GM18519 (cell line): Measurements from ENCODE around the gene PDE6C.

Source experiments
- ATAC-seq: cut with Tn5 transposase; IDR thresholded peaks from one replicate; pipeline ENCODE4 v1.9.1; 2021; ENCODE audit warnings: mild to moderate bottlenecking, moderate library complexity; ENCODE audit not compliant: unreplicated experiment, low FRiP score

PDE6C gene

DNA sequence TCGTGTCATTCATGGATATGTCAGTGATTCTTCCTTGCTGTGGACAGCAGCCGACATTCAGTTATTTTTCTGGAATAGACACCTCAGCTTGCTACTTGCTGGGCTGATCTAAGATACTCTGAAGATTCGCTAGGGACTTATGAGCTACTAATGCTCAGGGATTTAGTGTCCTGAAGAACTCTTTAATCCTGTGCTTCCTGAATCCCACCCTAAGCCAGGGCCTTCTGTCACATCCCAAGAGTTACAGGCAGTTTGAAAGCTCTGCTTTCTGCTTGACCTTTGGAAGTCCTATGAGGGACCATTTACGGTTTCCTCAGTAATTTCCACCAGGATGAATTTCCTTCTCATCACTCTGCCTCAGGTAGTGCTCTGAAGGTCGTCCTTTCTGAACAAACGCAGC is at the start of gene PDE6C:
TSS of gene PDE6C (plus strand) at position 227 of the 400 bp plus-strand sequence. CDS start 189 bp downstream, outside the sequence.
- no peak for ATAC-seq

DNA sequence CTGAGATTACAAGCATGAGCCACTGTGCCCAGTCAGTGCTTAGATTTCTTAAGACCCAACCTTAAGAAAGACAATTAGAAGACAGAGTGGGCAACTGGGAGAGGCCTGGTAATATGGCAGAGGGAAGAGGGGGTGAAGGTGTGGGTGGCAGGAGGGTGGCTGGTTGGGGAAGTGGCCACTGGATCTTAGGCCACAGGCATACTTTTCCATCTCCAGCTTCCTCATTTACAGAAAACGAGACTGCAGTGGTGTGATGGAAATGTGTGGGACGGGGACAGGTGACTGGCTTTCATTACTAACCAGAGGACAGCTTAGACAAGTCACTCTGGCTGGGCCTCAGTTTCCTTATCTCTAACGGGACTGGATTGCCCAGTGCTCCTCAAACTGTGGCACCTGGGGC is 46.9 kb upstream of the PDE6C start:
- no peak for ATAC-seq

DNA sequence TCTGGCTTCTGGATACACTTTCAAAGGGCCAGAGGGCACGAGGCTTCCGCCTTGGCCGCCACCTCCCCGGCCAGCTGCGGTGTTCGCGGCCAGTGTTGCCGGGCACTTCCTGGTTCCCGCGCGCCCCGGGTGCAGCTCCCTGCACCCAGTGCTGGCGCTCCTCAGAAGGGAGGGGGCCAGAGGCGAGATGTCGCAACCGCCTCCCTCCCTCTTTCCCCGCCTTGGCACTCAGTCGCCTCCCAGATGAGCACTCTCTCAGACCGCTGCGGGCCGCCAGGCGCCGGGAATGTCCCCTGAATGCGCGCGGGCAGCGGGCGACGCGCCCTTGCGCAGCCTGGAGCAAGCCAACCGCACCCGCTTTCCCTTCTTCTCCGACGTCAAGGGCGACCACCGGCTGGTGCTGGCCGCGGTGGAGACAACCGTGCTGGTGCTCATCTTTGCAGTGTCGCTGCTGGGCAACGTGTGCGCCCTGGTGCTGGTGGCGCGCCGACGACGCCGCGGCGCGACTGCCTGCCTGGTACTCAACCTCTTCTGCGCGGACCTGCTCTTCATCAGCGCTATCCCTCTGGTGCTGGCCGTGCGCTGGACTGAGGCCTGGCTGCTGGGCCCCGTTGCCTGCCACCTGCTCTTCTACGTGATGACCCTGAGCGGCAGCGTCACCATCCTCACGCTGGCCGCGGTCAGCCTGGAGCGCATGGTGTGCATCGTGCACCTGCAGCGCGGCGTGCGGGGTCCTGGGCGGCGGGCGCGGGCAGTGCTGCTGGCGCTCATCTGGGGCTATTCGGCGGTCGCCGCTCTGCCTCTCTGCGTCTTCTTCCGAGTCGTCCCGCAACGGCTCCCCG is 45.7 kb upstream of the PDE6C start, which contains the start of gene FFAR4:
TSS of gene FFAR4 (plus strand) at position 231 of the 842 bp plus-strand sequence. CDS start at position 287, 56 bp downstream.
- no peak for ATAC-seq

DNA sequence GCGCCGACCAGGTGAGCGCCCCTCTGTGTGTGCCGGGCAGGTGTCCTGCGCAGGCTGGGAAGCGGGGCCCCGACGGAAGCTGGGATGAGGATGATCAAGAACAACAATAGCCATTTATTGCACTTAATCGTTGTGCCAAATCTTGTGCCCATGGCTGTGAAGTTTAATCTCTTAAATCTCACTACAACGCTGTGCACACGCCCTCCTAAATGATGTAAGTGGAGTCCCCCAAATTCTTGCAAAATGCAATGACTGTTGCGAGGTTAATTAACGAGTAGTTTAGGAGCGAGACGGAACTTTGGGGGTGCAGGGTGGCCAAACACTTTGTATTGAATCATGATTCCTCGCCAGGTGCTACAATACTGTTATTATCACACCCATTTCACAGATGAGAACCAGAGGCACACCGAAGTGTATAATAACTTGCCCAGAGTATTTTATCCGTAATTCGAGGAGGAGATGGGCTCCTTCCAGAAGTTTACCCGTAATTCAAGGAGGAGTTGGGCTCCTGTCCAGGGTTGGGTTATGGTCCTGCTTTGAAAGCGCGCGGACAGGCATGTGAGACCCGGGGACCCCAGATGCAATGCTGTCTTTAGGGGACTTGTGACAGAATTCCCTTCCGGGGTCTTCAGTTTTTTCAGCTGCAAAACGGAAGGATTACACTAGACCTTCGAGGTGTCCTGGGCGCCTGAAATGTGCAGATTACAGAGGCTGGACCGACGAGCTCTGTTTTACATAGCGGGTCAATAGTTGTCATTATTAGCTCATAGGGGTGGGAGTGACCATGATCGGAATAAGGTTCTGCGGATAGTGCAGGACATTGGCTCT is 44.8 kb upstream of the PDE6C start:
- ATAC-seq = no peak

DNA sequence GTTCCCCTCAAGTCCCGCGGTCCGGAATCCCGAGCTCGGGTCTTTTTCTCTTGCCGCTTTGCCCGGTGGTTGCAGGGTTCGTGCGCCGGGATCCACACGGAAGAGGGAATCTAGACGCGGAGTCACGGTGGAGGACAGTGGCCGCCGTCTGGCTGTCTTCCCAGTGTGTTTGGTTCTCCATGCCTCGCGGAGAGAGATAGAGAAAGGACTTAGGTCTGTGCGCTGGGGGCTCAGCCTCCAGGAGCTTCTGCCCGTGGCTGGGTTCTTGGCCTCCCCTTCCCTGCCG is 44.3 kb upstream of the PDE6C start:
- ATAC-seq = no peak

DNA sequence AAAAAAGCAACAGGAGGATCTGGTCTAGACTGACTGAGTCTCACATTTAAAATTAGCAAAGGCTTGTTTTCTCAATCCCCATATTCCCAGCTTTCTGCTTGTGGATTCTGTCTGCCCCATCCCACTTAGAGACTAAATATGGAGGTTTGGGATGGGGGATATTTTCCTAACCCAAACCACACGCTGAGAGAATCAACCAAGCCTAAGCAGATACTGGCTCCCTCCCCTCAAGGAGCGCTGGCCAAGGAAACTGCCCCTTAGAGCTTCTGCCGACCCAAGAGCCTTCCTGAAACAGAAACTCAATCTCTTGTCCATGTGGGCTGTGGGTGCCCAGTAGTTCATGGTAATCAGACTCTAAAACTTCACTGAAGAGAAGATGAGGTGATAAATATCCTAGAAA is 42.0 kb upstream of the PDE6C start:
- ATAC-seq = no peak

DNA sequence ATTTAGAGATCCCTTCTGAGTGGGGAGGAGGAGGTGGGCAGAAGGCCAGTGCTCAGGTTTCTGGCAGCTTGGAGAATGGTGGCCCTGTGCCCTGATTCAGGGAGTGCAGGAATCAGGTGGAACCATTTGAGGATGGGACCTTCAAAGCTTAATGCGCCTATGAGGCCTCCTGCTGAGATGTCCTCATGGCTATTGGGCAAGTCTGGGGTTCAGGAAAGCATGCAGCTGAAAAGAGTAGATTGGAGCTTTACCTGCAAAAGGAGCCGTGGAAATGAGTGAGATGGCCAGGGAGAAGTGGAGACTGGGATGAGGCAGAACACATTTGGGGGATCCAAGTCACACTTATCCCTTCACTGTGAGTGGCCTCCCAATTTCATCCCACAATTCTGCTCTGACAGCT is 39.7 kb upstream of the PDE6C start:
- no peak for ATAC-seq

DNA sequence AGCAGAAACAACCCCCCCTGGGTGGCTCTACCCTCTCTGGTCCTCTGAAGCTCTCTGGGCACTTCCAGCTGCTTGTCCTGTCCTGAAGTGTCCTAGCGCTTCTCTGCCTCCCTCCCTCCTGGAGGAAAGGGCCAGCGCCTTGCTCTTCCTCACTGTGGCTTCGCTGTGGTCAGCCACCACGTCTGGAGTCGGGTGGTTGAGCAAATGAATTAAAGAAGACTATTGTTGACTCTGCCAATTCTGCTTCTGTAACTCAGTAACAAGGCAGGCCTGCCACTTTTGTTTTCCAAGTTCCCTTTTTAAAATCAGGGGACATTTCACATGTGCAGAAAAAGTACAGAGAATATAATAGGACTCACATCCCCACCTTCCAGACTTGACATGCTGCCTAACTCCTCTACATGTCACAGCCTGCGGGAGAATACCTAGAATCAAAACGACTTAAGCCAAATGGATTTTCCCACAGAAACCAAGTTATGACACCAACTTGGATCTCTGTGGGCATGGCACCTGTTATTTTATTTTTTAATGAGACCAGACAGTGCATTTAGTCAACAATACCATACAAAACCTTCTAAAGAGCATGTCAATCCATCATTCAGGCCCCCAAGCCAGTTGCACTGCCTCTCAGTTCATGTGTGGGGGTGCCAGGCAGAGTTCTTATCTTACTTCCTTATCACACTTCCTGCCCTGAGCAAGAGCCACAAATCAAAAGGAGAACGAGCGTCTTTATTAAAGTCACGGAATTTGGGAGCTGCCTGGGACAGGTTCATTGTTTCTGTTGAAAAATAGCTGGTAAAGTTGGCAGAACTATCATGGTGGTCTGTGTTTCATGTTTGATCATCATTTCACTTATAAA is 39.1 kb upstream of the PDE6C start:
- no peak for ATAC-seq

DNA sequence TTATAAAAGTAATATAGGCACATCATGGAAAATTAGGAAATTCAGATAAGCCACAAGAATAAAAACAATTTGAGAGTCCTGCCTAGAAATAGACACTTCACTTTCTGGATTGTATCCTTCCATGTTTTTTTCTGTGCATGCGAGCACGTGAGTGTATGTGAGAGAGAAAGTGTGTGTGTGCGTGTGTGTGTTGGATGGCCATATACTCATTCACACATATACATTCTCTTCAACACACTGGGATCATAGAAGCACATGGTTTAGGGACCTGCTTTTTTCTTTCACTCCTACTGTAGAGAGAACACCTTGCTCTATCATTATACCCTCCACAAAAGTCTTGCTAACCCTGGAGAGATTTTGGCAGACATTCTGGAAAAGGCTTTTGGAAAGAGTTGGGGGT is 38.4 kb upstream of the PDE6C start:
- ATAC-seq = no peak

DNA sequence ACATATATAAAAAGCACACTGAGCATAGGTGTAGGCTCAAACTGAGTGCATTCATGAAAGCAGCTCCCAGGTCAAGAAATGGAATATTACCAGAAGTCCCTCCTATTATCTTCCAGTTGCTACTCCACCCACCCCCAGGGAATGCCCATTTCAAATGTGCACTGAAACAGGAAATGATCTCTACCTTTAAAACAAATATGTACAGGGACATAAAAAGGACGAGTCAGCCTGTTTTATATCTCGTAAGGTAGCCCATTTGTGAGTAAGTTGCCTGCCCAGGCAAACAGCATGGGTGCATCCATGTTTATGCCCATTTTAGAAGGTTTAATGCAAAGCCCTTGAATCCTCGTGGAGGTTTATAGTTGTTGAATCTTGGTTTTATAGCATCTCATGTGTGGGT is 35.4 kb upstream of the PDE6C start:
- no peak for ATAC-seq

DNA sequence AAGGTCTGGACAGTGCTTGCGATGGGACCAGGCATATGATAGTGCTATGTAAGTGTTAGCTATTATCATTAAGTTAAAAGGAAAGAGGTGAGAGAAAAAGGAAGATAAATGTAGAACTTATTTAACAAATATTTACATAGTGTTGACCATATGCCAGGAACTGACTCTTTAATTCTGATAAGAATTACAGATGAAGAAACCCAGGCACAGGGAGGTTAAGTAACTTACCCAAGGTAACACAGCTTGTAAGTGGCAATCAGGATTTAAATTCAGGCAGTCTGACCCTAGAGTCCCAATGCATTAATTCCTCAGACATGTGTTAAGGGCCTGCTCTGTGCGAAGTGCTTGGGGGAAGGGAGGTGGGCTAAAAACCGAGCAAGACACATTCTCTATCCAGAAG is 34.8 kb upstream of the PDE6C start:
- ATAC-seq = no peak

DNA sequence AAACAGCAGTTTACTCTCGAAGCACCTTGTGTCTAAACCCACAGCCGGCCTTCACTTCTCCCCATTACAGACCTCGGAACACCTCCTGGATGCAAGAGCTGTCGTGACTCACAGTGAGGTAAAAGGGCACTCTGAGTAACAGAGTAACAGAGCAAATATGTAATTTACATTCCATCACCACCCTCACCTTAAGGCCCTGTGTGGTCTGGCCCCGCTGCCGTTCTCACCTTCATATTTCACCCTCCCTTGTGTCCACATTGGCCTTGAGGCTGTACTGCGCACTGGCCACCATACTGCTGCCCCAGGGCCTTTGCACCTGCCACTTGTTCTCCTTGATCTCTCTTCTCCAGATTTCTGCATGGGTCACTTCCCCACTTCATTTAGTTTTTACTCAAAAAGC is 33.2 kb upstream of the PDE6C start:
- no peak for ATAC-seq

DNA sequence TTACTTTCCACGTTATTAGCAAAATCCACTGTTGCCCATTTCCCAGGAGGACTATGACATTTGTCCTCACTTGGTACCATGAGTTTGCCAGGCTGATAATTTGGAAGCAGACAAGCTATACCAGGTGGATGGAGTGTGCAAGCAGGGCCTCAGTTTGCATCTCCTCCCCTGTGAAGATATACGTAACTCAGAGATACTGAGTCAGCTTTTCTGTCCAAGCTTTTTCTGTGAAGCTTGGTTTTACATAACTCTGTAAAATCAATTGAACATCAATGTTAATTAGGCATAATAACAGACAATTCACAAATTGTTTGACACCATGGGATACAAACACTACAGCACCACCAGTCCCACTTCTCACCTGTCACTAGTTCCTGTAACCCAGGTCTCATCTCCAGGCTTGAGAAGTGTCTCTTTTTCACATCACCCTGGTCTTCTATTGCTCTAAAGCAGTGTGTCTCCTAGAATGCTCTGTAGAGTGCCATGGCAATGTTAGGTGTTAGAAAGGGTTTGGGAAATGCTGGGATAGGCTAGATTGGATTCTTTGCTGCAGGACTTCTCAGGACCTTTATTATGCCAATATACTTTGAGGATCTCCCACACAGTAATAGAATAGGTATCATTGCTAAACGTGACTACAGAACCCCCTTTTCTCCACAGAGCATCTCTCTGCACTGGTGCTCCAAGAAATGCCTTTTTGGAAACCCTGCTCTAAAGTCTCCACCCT is 32.2 kb upstream of the PDE6C start:
- ATAC-seq = no peak

DNA sequence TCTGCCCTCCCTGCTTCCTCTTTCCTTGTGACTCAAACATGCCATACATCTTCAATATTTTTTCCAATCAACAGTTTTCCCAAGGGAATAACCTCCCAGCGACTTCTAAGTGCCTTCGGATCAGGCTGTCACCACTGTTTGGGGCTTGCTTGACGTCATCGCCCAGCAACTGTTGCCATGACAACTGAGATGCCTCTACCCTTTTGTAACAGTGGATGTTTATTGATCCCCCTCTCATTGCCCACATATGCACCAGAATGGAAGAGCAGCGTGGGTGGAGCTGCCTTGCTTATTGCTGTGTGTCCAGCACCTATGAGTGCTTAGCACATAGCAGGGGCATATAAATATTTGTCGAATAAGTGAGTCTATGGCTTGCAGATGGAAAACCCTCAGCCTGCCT is 31.5 kb upstream of the PDE6C start:
- no peak for ATAC-seq

DNA sequence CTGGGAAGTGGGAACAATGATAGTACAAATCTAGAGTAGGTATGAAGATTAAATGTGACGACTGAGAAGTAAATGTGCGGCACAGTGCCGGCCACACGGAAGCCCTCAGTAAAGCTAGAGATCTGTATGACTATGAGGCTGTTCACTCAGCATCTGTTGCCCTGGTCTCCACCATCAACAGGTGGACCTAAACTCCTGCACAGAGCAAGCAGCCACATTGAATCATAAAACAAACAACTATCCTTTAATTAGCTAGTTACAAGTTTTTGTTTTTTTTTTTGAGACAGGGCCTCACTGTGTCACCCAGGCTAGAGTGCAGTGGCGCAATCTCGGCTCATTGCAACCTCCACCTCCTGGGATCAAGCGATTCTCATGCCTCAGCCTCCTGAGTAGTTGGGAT is 27.9 kb upstream of the PDE6C start:
- no peak for ATAC-seq

DNA sequence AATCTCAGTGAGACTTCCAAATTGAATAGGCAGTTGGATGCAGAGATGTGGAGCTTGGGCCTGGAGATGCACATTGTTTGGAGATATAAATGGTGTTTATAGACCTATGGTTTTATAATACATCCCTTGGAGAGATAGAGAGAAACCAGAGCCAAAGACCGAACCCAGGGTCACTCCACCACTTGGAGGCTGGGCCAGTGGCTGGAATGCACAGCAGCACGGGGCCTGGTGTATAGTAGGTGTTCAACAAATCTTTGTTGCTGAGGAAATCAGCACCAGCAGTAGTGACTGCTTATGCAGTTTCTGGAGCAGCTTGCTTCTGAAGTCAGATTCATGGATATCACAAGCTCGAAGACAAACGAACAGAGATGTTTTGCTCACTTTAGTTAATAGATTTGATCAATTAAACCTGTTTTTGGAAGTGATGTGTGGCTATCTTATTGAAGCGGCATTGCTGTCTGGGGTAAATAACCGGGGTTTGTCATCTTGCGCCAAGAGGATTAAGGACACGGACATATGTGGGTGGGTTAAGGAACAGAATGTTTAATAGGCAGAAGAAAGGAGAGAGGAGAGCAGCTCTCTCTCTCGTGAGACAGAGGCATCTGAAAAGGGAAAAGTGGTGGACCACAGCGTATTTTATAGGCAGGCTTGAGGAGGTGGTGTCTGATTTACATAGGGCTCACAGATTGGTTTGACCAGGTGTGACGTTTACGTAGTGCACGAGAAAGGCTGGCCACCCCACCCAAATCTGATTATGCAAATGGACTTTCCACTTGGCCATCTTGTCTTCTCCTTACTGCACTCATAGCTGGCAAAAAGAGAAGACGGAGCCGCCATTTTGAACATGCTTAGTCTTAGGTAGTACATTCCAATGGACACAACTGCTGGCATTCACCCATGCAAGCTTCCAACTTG is 22.4 kb upstream of the PDE6C start:
- ATAC-seq = no peak

DNA sequence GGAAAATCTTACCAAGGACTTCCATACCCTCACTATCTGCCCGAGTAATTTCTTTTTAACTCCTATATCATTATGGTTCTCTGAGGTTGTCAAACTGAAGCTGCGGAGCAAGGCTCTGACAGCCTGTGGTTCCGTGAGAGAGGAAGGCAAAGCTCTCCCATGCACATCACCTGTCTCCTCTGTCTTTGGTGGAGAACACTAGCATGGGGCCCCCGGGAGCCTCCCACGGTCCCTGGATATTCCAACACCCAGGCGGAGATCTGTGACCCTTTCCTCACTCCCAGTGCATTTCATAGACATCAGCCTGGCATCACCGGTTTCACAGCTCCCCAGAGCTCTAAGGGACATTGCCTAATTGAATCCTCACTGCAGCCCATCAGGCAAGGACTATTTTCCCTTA is 21.7 kb upstream of the PDE6C start:
- ATAC-seq = no peak

DNA sequence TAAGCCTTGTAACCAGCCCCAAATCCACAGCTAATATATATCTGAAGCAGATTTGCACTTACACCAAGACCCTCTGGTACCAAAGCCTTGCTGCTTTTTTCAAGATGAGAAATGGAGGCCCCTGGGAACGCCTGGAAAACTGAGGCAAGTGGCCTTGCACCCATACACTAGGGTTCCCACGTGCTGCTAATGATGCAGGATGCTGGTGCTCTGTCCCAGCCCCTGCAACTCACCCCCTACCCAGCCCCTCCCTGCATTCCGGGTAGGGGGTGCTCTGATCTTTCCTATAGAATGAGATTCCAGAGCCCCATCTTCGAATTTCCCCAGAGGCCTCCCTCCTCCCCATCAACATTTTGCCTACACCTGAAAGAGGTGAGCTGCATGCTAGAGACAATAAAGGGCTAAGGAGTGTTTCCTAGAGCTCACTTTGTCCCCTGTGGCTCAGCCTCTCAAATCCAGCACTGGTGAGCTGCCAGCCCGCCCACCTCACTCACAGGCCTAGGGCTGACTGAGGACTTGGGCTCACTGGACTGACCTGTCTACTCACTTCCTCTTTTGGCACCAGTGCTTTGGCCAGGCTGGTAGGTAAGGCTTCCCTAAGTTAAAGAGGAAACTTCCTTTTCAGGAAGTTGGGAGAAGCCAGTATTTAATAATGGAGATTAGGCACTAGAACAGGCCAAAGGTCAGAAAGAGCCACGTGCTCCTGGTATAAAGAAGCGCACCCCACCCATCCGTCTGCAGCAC is 21.1 kb upstream of the PDE6C start:
- no peak for ATAC-seq

DNA sequence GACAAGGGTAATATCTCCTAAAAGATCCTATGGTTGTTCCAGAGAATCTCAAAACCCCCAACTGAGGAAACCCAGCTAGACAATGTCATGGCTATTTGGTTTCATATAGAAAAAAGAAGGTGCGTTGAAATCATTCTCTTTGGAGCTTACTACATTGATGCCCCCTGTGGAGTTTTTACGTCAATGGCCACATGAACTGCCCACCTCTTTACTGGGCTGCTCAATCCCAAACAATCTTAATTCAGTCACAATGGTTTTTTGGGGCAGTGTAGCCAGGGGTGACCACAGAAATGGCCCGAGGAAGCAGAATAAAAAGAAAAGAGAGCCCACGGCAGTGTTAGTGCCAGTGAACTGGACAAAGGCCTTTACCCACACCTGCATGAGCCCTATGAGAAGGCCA is 19.1 kb upstream of the PDE6C start:
- no peak for ATAC-seq
